GM23248 (cell line): ENCODE measurements around the gene OSGIN1.

Experiments used
- EZH2 ChIP-seq: fragments of 200-600 bp; sonication (generic); IDR thresholded peaks from 2 replicates; pipeline ENCODE4 v1.6.1; 2018; ENCODE audit warnings: antibody characterized with exemption, mild to moderate bottlenecking; ENCODE audit not compliant: insufficient read depth, poor library complexity, severe bottlenecking
- EZH2phosphoT487 ChIP-seq: fragments of 200-600 bp; sonication (generic); IDR thresholded peaks from 2 replicates; pipeline ENCODE4 v1.6.1; 2018; ENCODE audit warnings: antibody characterized with exemption, moderate library complexity, mild to moderate bottlenecking, low read depth; ENCODE audit not compliant: insufficient read depth

- no peak for TF ChIP-seq EZH2
- TF ChIP-seq EZH2phosphoT487 = no peak
Measured at GRCh38 chr16:83929811-83930555, 23.1 kb upstream of the OSGIN1 start.
